Measurements from ENCODE around the gene PAFAH2.

The PAFAH2 gene

GRCh38 chr1:26006710-26007109, 8.8 kb upstream of the PAFAH2 start:
- TF ChIP-seq SPI1 (IDR thresholded peaks at IDR 0.05; ENCODE audit: borderline replicate concordance, low read depth) (no peak), GABPA (IDR thresholded peaks at IDR 0.05; ENCODE audit: low read depth) (no peak), POLR2AphosphoS5 (IDR thresholded peaks at IDR 0.05; ENCODE audit: low read depth) (no peak)
- TF ChIP-seq, protein P1, sequence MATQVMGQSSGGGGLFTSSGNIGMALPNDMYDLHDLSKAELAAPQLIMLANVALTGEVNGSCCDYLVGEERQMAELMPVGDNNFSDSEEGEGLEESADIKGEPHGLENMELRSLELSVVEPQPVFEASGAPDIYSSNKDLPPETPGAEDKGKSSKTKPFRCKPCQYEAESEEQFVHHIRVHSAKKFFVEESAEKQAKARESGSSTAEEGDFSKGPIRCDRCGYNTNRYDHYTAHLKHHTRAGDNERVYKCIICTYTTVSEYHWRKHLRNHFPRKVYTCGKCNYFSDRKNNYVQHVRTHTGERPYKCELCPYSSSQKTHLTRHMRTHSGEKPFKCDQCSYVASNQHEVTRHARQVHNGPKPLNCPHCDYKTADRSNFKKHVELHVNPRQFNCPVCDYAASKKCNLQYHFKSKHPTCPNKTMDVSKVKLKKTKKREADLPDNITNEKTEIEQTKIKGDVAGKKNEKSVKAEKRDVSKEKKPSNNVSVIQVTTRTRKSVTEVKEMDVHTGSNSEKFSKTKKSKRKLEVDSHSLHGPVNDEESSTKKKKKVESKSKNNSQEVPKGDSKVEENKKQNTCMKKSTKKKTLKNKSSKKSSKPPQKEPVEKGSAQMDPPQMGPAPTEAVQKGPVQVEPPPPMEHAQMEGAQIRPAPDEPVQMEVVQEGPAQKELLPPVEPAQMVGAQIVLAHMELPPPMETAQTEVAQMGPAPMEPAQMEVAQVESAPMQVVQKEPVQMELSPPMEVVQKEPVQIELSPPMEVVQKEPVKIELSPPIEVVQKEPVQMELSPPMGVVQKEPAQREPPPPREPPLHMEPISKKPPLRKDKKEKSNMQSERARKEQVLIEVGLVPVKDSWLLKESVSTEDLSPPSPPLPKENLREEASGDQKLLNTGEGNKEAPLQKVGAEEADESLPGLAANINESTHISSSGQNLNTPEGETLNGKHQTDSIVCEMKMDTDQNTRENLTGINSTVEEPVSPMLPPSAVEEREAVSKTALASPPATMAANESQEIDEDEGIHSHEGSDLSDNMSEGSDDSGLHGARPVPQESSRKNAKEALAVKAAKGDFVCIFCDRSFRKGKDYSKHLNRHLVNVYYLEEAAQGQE (IDR thresholded peaks at IDR 0.05; ENCODE audit: insufficient replicate concordance, low read depth): no peak
- TF ChIP-seq, protein P2, sequence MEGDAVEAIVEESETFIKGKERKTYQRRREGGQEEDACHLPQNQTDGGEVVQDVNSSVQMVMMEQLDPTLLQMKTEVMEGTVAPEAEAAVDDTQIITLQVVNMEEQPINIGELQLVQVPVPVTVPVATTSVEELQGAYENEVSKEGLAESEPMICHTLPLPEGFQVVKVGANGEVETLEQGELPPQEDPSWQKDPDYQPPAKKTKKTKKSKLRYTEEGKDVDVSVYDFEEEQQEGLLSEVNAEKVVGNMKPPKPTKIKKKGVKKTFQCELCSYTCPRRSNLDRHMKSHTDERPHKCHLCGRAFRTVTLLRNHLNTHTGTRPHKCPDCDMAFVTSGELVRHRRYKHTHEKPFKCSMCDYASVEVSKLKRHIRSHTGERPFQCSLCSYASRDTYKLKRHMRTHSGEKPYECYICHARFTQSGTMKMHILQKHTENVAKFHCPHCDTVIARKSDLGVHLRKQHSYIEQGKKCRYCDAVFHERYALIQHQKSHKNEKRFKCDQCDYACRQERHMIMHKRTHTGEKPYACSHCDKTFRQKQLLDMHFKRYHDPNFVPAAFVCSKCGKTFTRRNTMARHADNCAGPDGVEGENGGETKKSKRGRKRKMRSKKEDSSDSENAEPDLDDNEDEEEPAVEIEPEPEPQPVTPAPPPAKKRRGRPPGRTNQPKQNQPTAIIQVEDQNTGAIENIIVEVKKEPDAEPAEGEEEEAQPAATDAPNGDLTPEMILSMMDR (IDR thresholded peaks at IDR 0.05; ENCODE audit: insufficient read depth, low read length): no peak
- Histone ChIP-seq H3K27me3 (ENCODE audit: insufficient read depth, poor library complexity, severe bottlenecking) (no peaks in the 10 kb centered on the region), H3K27ac (replicated peaks) (no peak overlapping the region)

GRCh38 chr1:26005434-26006105, 7.7 kb upstream of the PAFAH2 start:
- no peak overlapping the region for H3K27ac ChIP-seq (replicated peaks)
- TF ChIP-seq SPI1 (IDR thresholded peaks at IDR 0.05; ENCODE audit: borderline replicate concordance, low read depth) (no peak), POLR2AphosphoS5 (IDR thresholded peaks at IDR 0.05; ENCODE audit: low read depth) (no peak), GABPA (IDR thresholded peaks at IDR 0.05; ENCODE audit: low read depth) (no peak)
- TF ChIP-seq, protein P2 (IDR thresholded peaks at IDR 0.05; ENCODE audit: insufficient read depth, low read length): no peak
- TF ChIP-seq, protein P1 (IDR thresholded peaks at IDR 0.05; ENCODE audit: insufficient replicate concordance, low read depth): no peak
- no peak for DNase-seq (ENCODE audit: low read depth in 1 of 2, low spot score in 1 of 2)
- no peaks in the 10 kb centered on the region for H3K27me3 ChIP-seq (ENCODE audit: insufficient read depth, poor library complexity, severe bottlenecking)
- no peak overlapping the region for H3K4me3 ChIP-seq (replicated peaks; ENCODE audit: insufficient read depth, low read length)

More at GRCh38 chr1:26006710-26007109, 8.8 kb upstream of the PAFAH2 start:
- no peak for DNase-seq (ENCODE audit: low read depth in 1 of 2, low spot score in 1 of 2)
- no peak overlapping the region for H3K4me3 ChIP-seq (replicated peaks; ENCODE audit: insufficient read depth, low read length)

DNA sequence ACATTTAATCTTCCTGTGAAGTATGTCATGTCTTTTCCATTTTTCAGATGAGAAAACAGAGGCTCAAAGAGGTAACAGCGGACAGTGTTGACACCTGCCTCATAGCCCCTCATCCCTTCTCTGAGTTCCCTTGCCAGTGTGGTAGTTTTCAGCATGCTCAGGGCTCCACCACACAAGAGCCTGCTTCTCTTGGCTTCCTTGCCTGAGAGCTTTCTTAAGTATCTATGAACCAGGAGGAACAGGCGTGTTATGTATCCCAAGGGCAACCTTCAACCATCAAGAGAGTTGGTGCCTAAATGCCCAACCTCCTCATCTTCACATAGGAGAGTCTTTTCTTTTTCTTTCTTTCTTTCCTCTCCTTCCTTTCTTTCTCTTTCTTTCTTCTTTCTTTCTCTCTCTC, 5.9 kb upstream of the PAFAH2 start:
- no peak overlapping the region for H3K4me3 ChIP-seq (replicated peaks; ENCODE audit: insufficient read depth, low read length)
- no peaks in the 10 kb centered on the region for H3K27me3 ChIP-seq (ENCODE audit: insufficient read depth, poor library complexity, severe bottlenecking)
- TF ChIP-seq SPI1 (IDR thresholded peaks at IDR 0.05; ENCODE audit: borderline replicate concordance, low read depth): 0 out of 2 replicates have a peak, but pooled peaks have one; percentile 1
- TF ChIP-seq, protein P2 (IDR thresholded peaks at IDR 0.05; ENCODE audit: insufficient read depth, low read length): no peak
- no peak overlapping the region for H3K27ac ChIP-seq (replicated peaks)
- DNase-seq (ENCODE audit: low read depth in 1 of 2, low spot score in 1 of 2): no peak

DNA sequence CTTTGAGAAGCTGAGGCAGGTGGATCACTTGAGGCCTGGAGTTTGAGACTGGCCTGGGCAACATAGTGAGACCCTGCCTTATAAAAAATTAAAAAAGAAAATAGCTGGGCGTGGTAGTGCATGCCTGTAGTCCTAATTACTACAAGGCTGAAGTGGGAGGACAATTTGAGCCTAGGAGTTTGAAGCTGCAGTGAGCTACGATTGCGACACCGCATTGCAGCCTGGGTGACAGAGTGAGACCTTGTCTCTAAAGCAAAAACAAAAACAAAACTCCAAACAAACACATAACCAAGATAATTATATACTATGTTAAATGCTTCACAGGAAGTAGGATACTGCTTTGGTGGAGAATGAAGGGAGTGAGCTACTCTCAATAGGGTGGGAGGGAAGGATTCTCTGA, 5.4 kb upstream of the PAFAH2 start:
- no peaks in the 10 kb centered on the region for H3K27me3 ChIP-seq (ENCODE audit: insufficient read depth, poor library complexity, severe bottlenecking)
- H3K27ac ChIP-seq (replicated peaks): no peak overlapping the region
- H3K4me3 ChIP-seq (replicated peaks; ENCODE audit: insufficient read depth, low read length): no peak overlapping the region
- TF ChIP-seq POLR2AphosphoS5 (IDR thresholded peaks at IDR 0.05; ENCODE audit: low read depth): no peak
- TF ChIP-seq SPI1 (IDR thresholded peaks at IDR 0.05; ENCODE audit: borderline replicate concordance, low read depth): no peak
- TF ChIP-seq, protein P1 (IDR thresholded peaks at IDR 0.05; ENCODE audit: insufficient replicate concordance, low read depth): no peak
- TF ChIP-seq, protein P2 (IDR thresholded peaks at IDR 0.05; ENCODE audit: insufficient read depth, low read length): no peak
- no peak for TF ChIP-seq GABPA (IDR thresholded peaks at IDR 0.05; ENCODE audit: low read depth)
- peak in 1 of 2 experiments; percentile 62 for DNase-seq (ENCODE audit: low read depth in 1 of 2, low spot score in 1 of 2)

All from HL-60 (cell line).